Breast epithelium (tissue), 3 donors: ENCODE data around the gene SOX30.
"Not testable (repeated sequence)": the region's sequence is repeated elsewhere in the genome, so short reads cannot be mapped to it uniquely, and the experiment has no call there.

Source experiments
- POLR2A ChIP-seq: fragments of 450-650 bp; IDR thresholded peaks from one replicate; pipeline ENCODE4 v1.6.1; 2016; ENCODE audit warnings: antibody characterized with exemption, mild to moderate bottlenecking, moderate library complexity
- POLR2AphosphoS5 ChIP-seq, 3 donors: sonication (generic); formaldehyde crosslinking; IDR thresholded peaks; one replicate each; pipeline ENCODE4 v1.6.1; 2017; ENCODE audit warnings: antibody characterized with exemption in 3 of 3
- TF ChIP-seq, protein P1 (sequence below), 3 donors: fragments of 450-650 bp; IDR thresholded peaks; one replicate each; pipeline ENCODE4 v1.5.1; 2016 to 2017; ENCODE audit warnings: antibody characterized with exemption in 3 of 3, mild to moderate bottlenecking in 3 of 3, moderate library complexity in 3 of 3

DNA sequence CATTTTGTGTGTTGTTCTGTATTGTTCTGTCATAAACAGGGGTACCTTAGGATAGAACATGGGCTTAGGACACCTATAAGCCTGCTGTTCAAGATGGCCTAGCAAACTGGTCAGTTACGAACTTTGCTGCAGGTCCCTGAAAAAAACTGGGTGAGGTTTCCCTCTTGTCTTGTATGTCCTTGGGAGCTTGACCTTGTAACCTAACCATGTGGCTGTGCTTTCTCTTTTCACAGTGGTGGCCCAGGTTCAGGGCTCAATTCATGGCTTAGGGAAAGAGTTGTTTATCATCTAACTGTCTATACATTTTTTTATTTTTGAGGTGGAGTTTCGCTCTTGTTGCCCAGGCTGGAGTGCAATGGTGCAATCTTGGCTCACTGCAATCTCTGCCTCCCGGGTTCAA, 43.9 kb upstream of the SOX30 start:
- TF ChIP-seq, protein P1, sequence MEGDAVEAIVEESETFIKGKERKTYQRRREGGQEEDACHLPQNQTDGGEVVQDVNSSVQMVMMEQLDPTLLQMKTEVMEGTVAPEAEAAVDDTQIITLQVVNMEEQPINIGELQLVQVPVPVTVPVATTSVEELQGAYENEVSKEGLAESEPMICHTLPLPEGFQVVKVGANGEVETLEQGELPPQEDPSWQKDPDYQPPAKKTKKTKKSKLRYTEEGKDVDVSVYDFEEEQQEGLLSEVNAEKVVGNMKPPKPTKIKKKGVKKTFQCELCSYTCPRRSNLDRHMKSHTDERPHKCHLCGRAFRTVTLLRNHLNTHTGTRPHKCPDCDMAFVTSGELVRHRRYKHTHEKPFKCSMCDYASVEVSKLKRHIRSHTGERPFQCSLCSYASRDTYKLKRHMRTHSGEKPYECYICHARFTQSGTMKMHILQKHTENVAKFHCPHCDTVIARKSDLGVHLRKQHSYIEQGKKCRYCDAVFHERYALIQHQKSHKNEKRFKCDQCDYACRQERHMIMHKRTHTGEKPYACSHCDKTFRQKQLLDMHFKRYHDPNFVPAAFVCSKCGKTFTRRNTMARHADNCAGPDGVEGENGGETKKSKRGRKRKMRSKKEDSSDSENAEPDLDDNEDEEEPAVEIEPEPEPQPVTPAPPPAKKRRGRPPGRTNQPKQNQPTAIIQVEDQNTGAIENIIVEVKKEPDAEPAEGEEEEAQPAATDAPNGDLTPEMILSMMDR (IDR thresholded peaks at IDR 0.05), result not testable (repeated sequence)
- not testable (repeated sequence) for TF ChIP-seq POLR2A; POLR2AphosphoS5 (IDR thresholded peaks at IDR 0.05)
